Progenitor cell of endocrine pancreas (in vitro differentiated cells): ENCODE data around the gene CSNK2A3. TPM values are rescaled to one million over a fixed set of nuclear protein-coding genes. Genes with fewer than 3 reads are reported as not detected.

Source experiments
- DNase-seq: peaks from one replicate; pipeline ENCODE4 v3.0.0; 2021; ENCODE audit warnings: low spot score; ENCODE audit not compliant: unreplicated experiment
- H3K27ac Mint-ChIP-seq: 2 replicates; pipeline ENCODE4 v1.8.0; 2021; ENCODE audit warnings: mild to moderate bottlenecking, moderate library complexity, mixed read lengths
- H3K27me3 Mint-ChIP-seq: 2 replicates; pipeline ENCODE4 v1.8.0; 2021; ENCODE audit warnings: mixed read lengths
- H3K36me3 Mint-ChIP-seq: 2 replicates; pipeline ENCODE4 v1.8.0; 2022; ENCODE audit warnings: mixed read lengths; ENCODE audit not compliant: insufficient read depth
- H3K4me1 Mint-ChIP-seq: 2 replicates; pipeline ENCODE4 v1.8.0; 2021; ENCODE audit warnings: low read depth, mixed read lengths
- H3K4me3 Mint-ChIP-seq: 2 replicates; pipeline ENCODE4 v1.8.0; 2021; ENCODE audit warnings: low read depth, mild to moderate bottlenecking, moderate library complexity, mixed read lengths
- H3K9me3 Mint-ChIP-seq: 2 replicates; pipeline ENCODE4 v1.8.0; 2021; ENCODE audit warnings: low read depth, mixed read lengths
- total RNA-seq: library from RNA; stranded (reverse); gene quantifications from 2 replicates; pipeline ENCODE4 v1.2.1, GENCODE V29; 2021
- TF ChIP-seq, protein P1 (sequence below): fragments of 200-600 bp; sonication (generic); IDR thresholded peaks from one replicate; pipeline ENCODE4 v1.5.0; 2021; ENCODE audit warnings: antibody characterized with exemption, mild to moderate bottlenecking; ENCODE audit not compliant: unreplicated experiment

CSNK2A3 gene
- total RNA-seq, 1 donor from 2014 or later, result 1.3 TPM

DNA sequence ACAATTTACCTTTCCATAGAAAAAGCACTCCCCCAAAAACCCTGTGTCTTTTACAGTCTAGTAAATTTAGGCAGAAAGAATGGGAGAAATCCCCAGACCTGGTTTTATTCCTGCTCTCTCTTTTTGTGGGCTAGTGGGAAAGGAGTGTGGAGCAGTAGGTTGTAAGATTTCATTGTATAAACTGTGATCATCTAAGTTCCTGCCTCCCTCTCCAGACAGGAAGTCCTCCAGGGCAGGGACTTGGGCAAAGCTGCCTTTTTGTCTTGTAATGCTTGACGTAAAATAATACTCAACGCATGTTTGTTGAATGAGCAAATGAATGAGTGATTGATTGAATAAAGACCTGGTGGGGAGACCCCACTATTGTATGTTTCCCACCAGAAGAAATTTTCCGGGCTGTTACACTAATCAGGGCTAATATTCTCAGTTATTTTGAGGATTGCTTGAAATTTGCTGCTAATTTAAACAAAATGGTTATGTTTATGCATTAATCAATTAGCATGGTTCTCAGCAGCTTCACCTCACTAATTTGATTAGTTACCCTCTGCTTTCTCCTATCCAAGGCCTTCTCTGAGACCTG lies 36.3 kb downstream of the CSNK2A3 start:
- peaks cover 2% of the 10 kb centered on the region for H3K4me1 Mint-ChIP-seq
- H3K4me3 Mint-ChIP-seq, result no peak overlapping the region
- H3K27me3 Mint-ChIP-seq, result no peaks in the 10 kb centered on the region
- DNase-seq, result no peak
- TF ChIP-seq, protein P1, sequence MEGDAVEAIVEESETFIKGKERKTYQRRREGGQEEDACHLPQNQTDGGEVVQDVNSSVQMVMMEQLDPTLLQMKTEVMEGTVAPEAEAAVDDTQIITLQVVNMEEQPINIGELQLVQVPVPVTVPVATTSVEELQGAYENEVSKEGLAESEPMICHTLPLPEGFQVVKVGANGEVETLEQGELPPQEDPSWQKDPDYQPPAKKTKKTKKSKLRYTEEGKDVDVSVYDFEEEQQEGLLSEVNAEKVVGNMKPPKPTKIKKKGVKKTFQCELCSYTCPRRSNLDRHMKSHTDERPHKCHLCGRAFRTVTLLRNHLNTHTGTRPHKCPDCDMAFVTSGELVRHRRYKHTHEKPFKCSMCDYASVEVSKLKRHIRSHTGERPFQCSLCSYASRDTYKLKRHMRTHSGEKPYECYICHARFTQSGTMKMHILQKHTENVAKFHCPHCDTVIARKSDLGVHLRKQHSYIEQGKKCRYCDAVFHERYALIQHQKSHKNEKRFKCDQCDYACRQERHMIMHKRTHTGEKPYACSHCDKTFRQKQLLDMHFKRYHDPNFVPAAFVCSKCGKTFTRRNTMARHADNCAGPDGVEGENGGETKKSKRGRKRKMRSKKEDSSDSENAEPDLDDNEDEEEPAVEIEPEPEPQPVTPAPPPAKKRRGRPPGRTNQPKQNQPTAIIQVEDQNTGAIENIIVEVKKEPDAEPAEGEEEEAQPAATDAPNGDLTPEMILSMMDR, result no peak
- H3K9me3 Mint-ChIP-seq, result no peaks in the 10 kb centered on the region
- H3K27ac Mint-ChIP-seq, result no peak overlapping the region
- H3K36me3 Mint-ChIP-seq, result no peaks in the 10 kb centered on the region

DNA sequence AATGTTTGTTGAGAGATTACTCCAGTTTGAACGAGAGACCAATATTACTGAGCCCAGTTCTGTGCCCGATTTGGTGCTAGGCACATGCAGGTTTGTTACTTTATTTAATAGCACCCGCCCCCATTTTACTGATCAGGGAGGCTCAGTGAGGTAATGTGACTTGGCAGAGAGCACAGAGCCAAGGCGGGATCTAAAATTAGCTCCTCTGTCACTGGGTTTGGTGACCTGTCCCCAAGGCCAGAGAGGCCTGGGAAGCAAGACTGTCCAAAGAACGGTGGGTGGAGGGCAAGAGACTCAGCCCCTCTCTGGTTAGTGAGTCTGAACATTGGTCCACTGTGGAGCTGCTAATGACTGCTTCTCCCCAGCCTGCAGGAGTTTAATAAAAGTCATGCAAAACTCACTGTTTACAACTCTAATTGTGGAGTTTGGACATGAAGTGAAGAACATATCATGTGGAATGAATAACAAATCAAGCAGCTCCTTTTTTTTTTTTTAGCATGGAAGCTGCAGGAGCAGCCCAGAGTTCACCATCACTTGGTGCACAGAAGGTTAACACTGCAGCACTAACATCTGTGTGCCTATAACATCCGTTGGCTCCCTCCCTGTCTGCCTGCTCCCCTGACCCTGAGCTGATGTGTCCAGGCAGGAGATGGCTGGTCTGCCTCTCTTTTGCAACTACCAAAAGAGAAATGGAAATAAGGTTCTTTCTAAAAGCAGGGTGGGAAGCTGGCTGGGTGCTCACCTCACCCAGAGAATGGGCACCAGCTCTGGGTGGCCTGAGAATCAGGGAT lies 39.0 kb downstream of the CSNK2A3 start:
- no peak overlapping the region for H3K27ac Mint-ChIP-seq
- no peaks in the 10 kb centered on the region for H3K27me3 Mint-ChIP-seq

DNA sequence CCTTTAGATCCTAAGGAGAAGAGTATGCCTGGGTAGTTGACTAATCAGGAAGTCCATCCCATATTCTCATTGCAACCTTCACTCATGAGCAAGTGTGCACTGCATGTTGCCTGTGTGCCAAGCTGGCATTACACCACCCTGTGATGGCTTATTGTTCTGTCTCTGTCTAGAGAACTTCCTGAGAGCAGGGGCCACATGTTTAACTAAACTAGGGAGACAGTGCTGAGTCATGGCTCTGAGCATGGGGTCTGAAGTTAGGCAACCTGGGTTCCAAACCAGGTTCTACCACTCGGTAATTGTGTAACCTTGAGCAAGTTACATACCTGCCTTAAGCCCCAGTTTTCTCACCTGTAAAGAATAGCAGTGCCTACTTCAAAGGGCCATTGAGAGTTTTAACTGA lies 39.6 kb downstream of the CSNK2A3 start:
- H3K27ac Mint-ChIP-seq, result no peak overlapping the region
- no peaks in the 10 kb centered on the region for H3K36me3 Mint-ChIP-seq
- H3K4me3 Mint-ChIP-seq, result no peak overlapping the region
- TF ChIP-seq, protein P1, result no peak
- H3K27me3 Mint-ChIP-seq, result no peaks in the 10 kb centered on the region
- H3K4me1 Mint-ChIP-seq, result no peaks in the 10 kb centered on the region
- no peaks in the 10 kb centered on the region for H3K9me3 Mint-ChIP-seq
- DNase-seq, result no peak

More for the DNA sequence above, 39.0 kb downstream of the CSNK2A3 start:
- Mint-ChIP-seq H3K36me3 (no peaks in the 10 kb centered on the region), H3K4me3 (no peak overlapping the region), H3K9me3 (no peaks in the 10 kb centered on the region), H3K4me1 (no peaks in the 10 kb centered on the region)
- TF ChIP-seq, protein P1, result no peak
- DNase-seq, result no peak

DNA sequence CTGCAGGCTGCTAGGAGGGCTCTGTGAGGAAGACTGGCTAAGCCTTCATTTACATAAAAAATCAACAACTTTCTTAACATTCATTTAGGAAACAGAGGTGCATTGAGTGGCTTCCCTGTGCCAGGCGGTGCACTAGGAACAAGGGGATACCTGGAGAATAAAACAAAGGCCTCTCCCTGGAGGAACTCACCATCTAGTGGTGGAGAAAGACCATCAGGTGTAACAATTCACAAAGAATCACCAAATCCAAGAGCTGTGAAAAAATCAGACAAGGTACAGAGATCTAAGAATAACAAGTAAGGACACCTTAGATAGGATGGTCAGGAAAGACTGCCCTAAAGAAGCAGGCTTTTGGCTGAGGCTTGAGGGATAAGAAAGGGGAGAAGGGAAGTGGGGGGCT lies 40.3 kb downstream of the CSNK2A3 start:
- H3K27ac Mint-ChIP-seq, result no peak overlapping the region
- H3K36me3 Mint-ChIP-seq, result no peaks in the 10 kb centered on the region
- no peaks in the 10 kb centered on the region for H3K9me3 Mint-ChIP-seq
- TF ChIP-seq, protein P1, result no peak
- no peaks in the 10 kb centered on the region for H3K27me3 Mint-ChIP-seq
- no peak overlapping the region for H3K4me3 Mint-ChIP-seq
- no peak for DNase-seq
- H3K4me1 Mint-ChIP-seq, result no peaks in the 10 kb centered on the region

DNA sequence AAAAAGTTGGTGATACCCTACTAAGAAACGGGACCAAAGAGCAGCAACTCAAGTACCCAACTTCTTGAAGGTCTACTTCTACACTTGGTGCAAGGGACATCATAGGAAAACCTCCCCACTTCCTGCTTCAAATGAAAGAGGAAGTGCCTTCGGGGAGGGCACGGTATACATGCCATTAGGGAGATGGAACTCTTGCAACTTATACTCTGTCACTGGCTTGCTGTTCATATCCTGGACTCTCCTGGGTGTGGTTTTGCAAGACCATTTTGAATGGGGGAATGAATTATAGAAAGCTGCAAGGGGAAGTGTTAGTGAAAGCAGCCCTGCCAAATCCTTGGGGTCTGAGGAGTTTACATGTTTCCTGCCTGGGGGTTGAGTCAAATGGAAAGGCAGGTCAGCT lies 41.9 kb downstream of the CSNK2A3 start:
- Mint-ChIP-seq H3K27me3 (no peaks in the 10 kb centered on the region), H3K36me3 (no peaks in the 10 kb centered on the region), H3K27ac (no peak overlapping the region), H3K4me3 (no peak overlapping the region), H3K9me3 (no peaks in the 10 kb centered on the region), H3K4me1 (no peaks in the 10 kb centered on the region)
- no peak for DNase-seq
- TF ChIP-seq, protein P1, result no peak
